NCI-H2081 treated with DMSO at 0.1 percent for 48 hours (cell line): ENCODE results near the gene RGN.
"Not testable (repeated sequence)": the region's sequence is repeated elsewhere in the genome, so short reads cannot be mapped to it uniquely, and the experiment has no call there.

Experiments used
- DNase-seq: peaks from one replicate; lab custom pipeline; 2025; lab: John Stamatoyannopoulos, UW

RGN gene

GRCh38 chrX:47078129-47079043 is at the start of gene RGN:
RGN (plus strand) TSS chrX:47078443; CDS start chrX:47081145, 2,702 bp downstream.
- DNase-seq = no peak

- no peak for DNase-seq
These were observed 47.9 kb upstream of the RGN start for GRCh38 chrX:47030339-47030738.

- no peak for DNase-seq
These were observed 30.3 kb upstream of the RGN start for GRCh38 chrX:47047989-47048388.

GRCh38 chrX:47059142-47059874 is 18.9 kb upstream of the RGN start:
- no peak for DNase-seq

GRCh38 chrX:47060708-47061107 is 17.5 kb upstream of the RGN start:
- DNase-seq = no peak

- DNase-seq = no peak
These were observed 16.9 kb upstream of the RGN start for GRCh38 chrX:47061238-47061919.

- DNase-seq = no peak
These were observed 15.1 kb upstream of the RGN start for GRCh38 chrX:47063179-47063578.

GRCh38 chrX:47068214-47068613 is 10.0 kb upstream of the RGN start:
- DNase-seq = no peak

- DNase-seq = no peak
These were observed 9.5 kb upstream of the RGN start for GRCh38 chrX:47068720-47069119.

- DNase-seq = no peak
These were observed 2.1 kb downstream of the RGN start for GRCh38 chrX:47080215-47080914.

- no peak for DNase-seq
These were observed 2.6 kb downstream of the RGN start for GRCh38 chrX:47080915-47081236.

- DNase-seq = no peak
These were observed 13.0 kb downstream of the RGN start for GRCh38 chrX:47091149-47091775.

GRCh38 chrX:47093248-47093647 is 15.0 kb downstream of the RGN start:
- DNase-seq = no peak

- DNase-seq = no peak
These were observed 15.6 kb downstream of the RGN start for GRCh38 chrX:47093860-47094259.

- no peak for DNase-seq
These were observed 18.8 kb downstream of the RGN start for GRCh38 chrX:47097018-47097417.

GRCh38 chrX:47098338-47099094 is 20.3 kb downstream of the RGN start:
- no peak for DNase-seq

- no peak for DNase-seq
These were observed 23.0 kb downstream of the RGN start for GRCh38 chrX:47101206-47101605.

GRCh38 chrX:47110936-47111615 is 32.8 kb downstream of the RGN start:
- DNase-seq = not testable (repeated sequence)

- no peak for DNase-seq
These were observed 34.2 kb downstream of the RGN start for GRCh38 chrX:47112316-47112954.
